NT2/D1 (cell line): ENCODE measurements around the gene AP2B1.

Experiments used
- YY1 ChIP-seq: IDR thresholded peaks from 2 replicates; pipeline ENCODE4 v1.6.1; 2011; ENCODE audit not compliant: insufficient read length, insufficient read depth
- ZNF274 ChIP-seq: IDR thresholded peaks from 2 replicates; pipeline ENCODE4 v1.6.1; 2011; ENCODE audit warnings: mild to moderate bottlenecking, low read depth, low read length

DNA sequence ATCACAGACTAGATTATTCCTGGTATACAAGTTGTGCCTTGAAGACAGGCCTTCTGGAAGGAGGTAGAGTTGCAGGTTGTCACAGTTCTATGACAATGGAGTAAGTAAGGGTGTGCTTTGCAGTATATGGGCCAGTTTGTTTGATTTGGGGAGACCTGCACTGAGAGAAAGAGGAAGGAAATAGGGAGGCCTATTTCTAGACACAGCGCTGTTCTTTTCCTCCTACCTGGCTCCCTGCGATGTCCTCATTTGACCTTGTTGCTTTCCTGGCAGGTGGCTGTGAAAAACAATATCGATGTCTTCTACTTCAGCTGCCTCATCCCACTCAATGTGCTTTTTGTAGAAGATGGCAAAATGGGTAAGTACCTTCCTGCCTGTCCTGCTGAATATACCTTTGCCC is 121.8 kb downstream of the AP2B1 start:
- TF ChIP-seq ZNF274 (no peak), YY1 (no peak)
